IMR-90 (cell line): ENCODE measurements around the gene LYPD6B. TPM values are rescaled to one million over a fixed set of nuclear protein-coding genes. Genes with fewer than 3 reads are reported as not detected.

Source experiments
- ATAC-seq: fragments of 200-7000 bp; cut with Tn5 transposase; 2 replicates; pipeline ENCODE4 v1.9.1; 2020; ENCODE audit warnings: low read depth, mild to moderate bottlenecking, moderate library complexity
- BruUV-seq: library from RNA; stranded (reverse); fragments of 400-500 nt; replicated peaks from 2 replicates; lab custom pipeline; 2021; lab: Mats Ljungman, UMichigan
- CTCF ChIA-PET: fragments of 300-600 bp; formaldehyde crosslinking; extraction: SDS; loops from one replicate; lab custom pipeline; 2021; ENCODE audit warnings: antibody characterized with exemption; lab: Yijun Ruan, JAX
- POLR2A ChIA-PET: fragments of 300-600 bp; sonication (Branson Sonifier 250); formaldehyde crosslinking; loops from one replicate; lab custom pipeline; 2022; ENCODE audit warnings: antibody characterized with exemption; ENCODE audit not compliant: unreplicated experiment; lab: Charles Lee
- DNase-seq: peaks from one replicate; pipeline ENCODE4 v3.0.0; 2013
- H2AFZ ChIP-seq: replicated peaks from 2 replicates; pipeline ENCODE3; 2013; ENCODE audit warnings: low read length, mild to moderate bottlenecking; ENCODE audit not compliant: poor library complexity
- H2AK5ac ChIP-seq: 2 replicates; pipeline ENCODE4 v1.6.1; 2013; ENCODE audit warnings: low read depth, low read length, inconsistent platforms
- H2AK9ac ChIP-seq: replicated peaks from 2 replicates; pipeline ENCODE3; 2013; ENCODE audit warnings: mild to moderate bottlenecking, low read depth, low read length, moderate library complexity; ENCODE audit not compliant: poor library complexity
- H2BK120ac ChIP-seq: 2 replicates; pipeline ENCODE4 v1.6.1; 2013; ENCODE audit warnings: low read depth, low read length, inconsistent platforms
- H2BK15ac ChIP-seq: 3 replicates; pipeline ENCODE4 v1.6.1; 2013; ENCODE audit warnings: low read depth, low read length, inconsistent platforms
- H2BK20ac ChIP-seq: 2 replicates; pipeline ENCODE4 v1.6.1; 2013; ENCODE audit warnings: low read depth, mild to moderate bottlenecking, inconsistent platforms, low read length, moderate library complexity
- H2BK5ac ChIP-seq: 2 replicates; pipeline ENCODE4 v1.6.1; 2013; ENCODE audit warnings: mild to moderate bottlenecking, low read depth, low read length, inconsistent platforms; ENCODE audit not compliant: poor library complexity, severe bottlenecking
- H3K14ac ChIP-seq: replicated peaks from 2 replicates; pipeline ENCODE4 v1.6.1; 2013; ENCODE audit warnings: low read depth, low read length, inconsistent platforms
- H3K18ac ChIP-seq: 2 replicates; pipeline ENCODE4 v1.6.1; 2013; ENCODE audit warnings: low read depth, low read length, control low read depth
- H3K23ac ChIP-seq: 2 replicates; pipeline ENCODE4 v1.6.1; 2013; ENCODE audit warnings: low read depth, low read length, inconsistent platforms
- H3K27ac ChIP-seq: 2 replicates; pipeline ENCODE4 v1.5.1; 2013; ENCODE audit warnings: mild to moderate bottlenecking, control low read depth, low read length; ENCODE audit not compliant: insufficient read depth
- H3K27me3 ChIP-seq: 2 replicates; pipeline ENCODE4 v1.6.1; 2013; ENCODE audit warnings: low read length; ENCODE audit not compliant: control insufficient read depth, insufficient read depth
- H3K36me3 ChIP-seq: 2 replicates; pipeline ENCODE4 v1.6.1; 2013; ENCODE audit warnings: low read length, mixed read lengths; ENCODE audit not compliant: control insufficient read depth, insufficient read depth
- H3K4ac ChIP-seq: 2 replicates; pipeline ENCODE4 v1.6.1; 2013; ENCODE audit warnings: low read depth, low read length, inconsistent platforms
- H3K4me1 ChIP-seq: 2 replicates; pipeline ENCODE4 v1.6.1; 2013; ENCODE audit warnings: low read length, mixed read lengths; ENCODE audit not compliant: control insufficient read depth, insufficient read depth
- H3K4me2 ChIP-seq: 2 replicates; pipeline ENCODE4 v1.6.1; 2013; ENCODE audit warnings: low read depth, mild to moderate bottlenecking, control low read depth, low read length, moderate library complexity
- H3K4me3 ChIP-seq: 2 replicates; pipeline ENCODE4 v1.5.1; 2013; ENCODE audit warnings: low read depth, mild to moderate bottlenecking, control low read depth, low read length, moderate library complexity; ENCODE audit not compliant: insufficient read depth
- H3K56ac ChIP-seq: 2 replicates; pipeline ENCODE4 v1.6.1; 2013; ENCODE audit warnings: low read length, inconsistent platforms; ENCODE audit not compliant: insufficient read depth; ENCODE audit errors: extremely low read depth
- H3K79me1 ChIP-seq, 2 experiments: 2 replicates each; pipeline ENCODE4 v1.6.1; 2013; ENCODE audit warnings: low read length in 2 of 2, inconsistent platforms in 1 of 2, low read depth in 1 of 2
- H3K9ac ChIP-seq: 2 replicates; pipeline ENCODE4 v1.6.1; 2013; ENCODE audit warnings: low read depth, low read length, control low read depth
- H3K9me1 ChIP-seq: 2 replicates; pipeline ENCODE4 v1.6.1; 2013; ENCODE audit warnings: low read length, inconsistent platforms; ENCODE audit not compliant: insufficient read depth
- H3K9me3 ChIP-seq: 2 replicates; pipeline ENCODE4 v1.6.1; 2013; ENCODE audit warnings: low read length; ENCODE audit not compliant: control insufficient read depth, insufficient read depth
- H4K20me1 ChIP-seq: 2 replicates; pipeline ENCODE4 v1.6.1; 2013; ENCODE audit warnings: low read length, inconsistent platforms; ENCODE audit not compliant: insufficient read depth
- H4K5ac ChIP-seq: 2 replicates; pipeline ENCODE4 v1.6.1; 2013; ENCODE audit warnings: mild to moderate bottlenecking, low read depth, low read length, control low read depth
- H4K8ac ChIP-seq, 2 experiments: 2 replicates each; pipeline ENCODE4 v1.6.1; 2013; ENCODE audit warnings: low read depth in 2 of 2, low read length in 2 of 2, control low read depth in 1 of 2, inconsistent platforms in 1 of 2
- H4K91ac ChIP-seq: 2 replicates; pipeline ENCODE4 v1.6.1; 2013; ENCODE audit warnings: low read depth, low read length, inconsistent platforms; ENCODE audit not compliant: insufficient read depth
- BHLHE40 ChIP-seq: fragments of 150-350 bp; IDR thresholded peaks from 2 replicates; pipeline ENCODE4 v1.6.1; 2016; ENCODE audit warnings: mild to moderate bottlenecking, low read depth, low read length
- CEBPB ChIP-seq: IDR thresholded peaks from 2 replicates; pipeline ENCODE4 v1.6.1; 2012; ENCODE audit warnings: low read depth, low read length, improper control_type of control experiment
- CHD1 ChIP-seq: IDR thresholded peaks from 2 replicates; pipeline ENCODE4 v1.6.1; 2012; ENCODE audit warnings: low read depth, low read length, improper control_type of control experiment
- FOS ChIP-seq: fragments of 150-350 bp; IDR thresholded peaks from 2 replicates; pipeline ENCODE4 v1.6.1; 2016; ENCODE audit warnings: low read depth, low read length
- MAFK ChIP-seq: IDR thresholded peaks from 2 replicates; pipeline ENCODE4 v1.6.1; 2012; ENCODE audit warnings: low read depth, low read length, improper control_type of control experiment
- MAZ ChIP-seq: IDR thresholded peaks from 2 replicates; pipeline ENCODE4 v1.6.1; 2012; ENCODE audit warnings: low read depth, mild to moderate bottlenecking, low read length, improper control_type of control experiment, moderate library complexity, borderline replicate concordance
- MXI1 ChIP-seq: IDR thresholded peaks from 2 replicates; pipeline ENCODE4 v1.6.1; 2012; ENCODE audit warnings: low read depth, mild to moderate bottlenecking, low read length, moderate library complexity, borderline replicate concordance
- NFE2L2 ChIP-seq: fragments of 150-350 bp; IDR thresholded peaks from 2 replicates; pipeline ENCODE4 v1.6.1; 2016; ENCODE audit warnings: low read depth, mild to moderate bottlenecking, low read length
- RAD21 ChIP-seq: IDR thresholded peaks from 2 replicates; pipeline ENCODE4 v1.6.1; 2012; ENCODE audit warnings: low read length, improper control_type of control experiment
- RFX5 ChIP-seq: IDR thresholded peaks from 2 replicates; pipeline ENCODE4 v1.8.0; 2012; ENCODE audit warnings: low read depth, mild to moderate bottlenecking, low read length, moderate library complexity
- SMC3 ChIP-seq: fragments of 150-350 bp; IDR thresholded peaks from 2 replicates; pipeline ENCODE4 v1.6.1; 2016; ENCODE audit warnings: low read depth, mild to moderate bottlenecking, antibody characterized with exemption, low read length, moderate library complexity
- WGBS, 2 experiments: methylation state at CpG; one replicate each; pipeline versions ENCODE4 v1.1.5 to v1.1.7; 2013; ENCODE audit warnings: missing lambda C conversion rate in 2 of 2; ENCODE audit not compliant: insufficient read length in 1 of 2; ENCODE audit errors: extremely low coverage in 2 of 2; 5-methylcytosine and 5-hydroxymethylcytosine counted together
- dilution Hi-C: fragments of 300-500 bp; cut with HindIII; formaldehyde crosslinking; loops from one replicate; pipeline ENCODE4 v1.14.3; 2018; ENCODE audit warnings: low sequenced_read_pairs; ENCODE audit not compliant: unreplicated experiment
- in situ Hi-C: fragments of 300-500 bp; cut with MboI; formaldehyde crosslinking; loops from 3 replicates; pipeline ENCODE4 v1.14.3; 2019; ENCODE audit warnings: low sequenced_read_pairs, inconsistent platforms, mixed read lengths
- intact Hi-C: fragments of 100-400 bp; cut with micrococcal nuclease; formaldehyde crosslinking; loops from 2 replicates; pipeline ENCODE4 v1.10.0; 2022
- polyA plus RNA-seq, 3 experiments: library from polyadenylated mRNA; depleted of rRNA; stranded (reverse); fragments of >200 nt; gene quantifications; 2 replicates each; pipeline ENCODE4 v1.2.3, GENCODE V29; 2012; ENCODE audit warnings: low replicate concordance in 1 of 3
- total RNA-seq: library from RNA; depleted of rRNA; stranded (reverse); fragments of >200 nt; gene quantifications from 2 replicates; pipeline ENCODE4 v1.2.3, GENCODE V29; 2012
- TF ChIP-seq, protein P1 (sequence below): conservative IDR thresholded peaks from 2 replicates; pipeline ENCODE4 v1.5.1; 2012; ENCODE audit warnings: mild to moderate bottlenecking, low read depth, low read length, improper control_type of control experiment

LYPD6B gene
- total and polyA plus RNA-seq, 2 of the 4 experiments (the other 2 are of a cell fraction), result 0.05 TPM; not detected in 1

DNA sequence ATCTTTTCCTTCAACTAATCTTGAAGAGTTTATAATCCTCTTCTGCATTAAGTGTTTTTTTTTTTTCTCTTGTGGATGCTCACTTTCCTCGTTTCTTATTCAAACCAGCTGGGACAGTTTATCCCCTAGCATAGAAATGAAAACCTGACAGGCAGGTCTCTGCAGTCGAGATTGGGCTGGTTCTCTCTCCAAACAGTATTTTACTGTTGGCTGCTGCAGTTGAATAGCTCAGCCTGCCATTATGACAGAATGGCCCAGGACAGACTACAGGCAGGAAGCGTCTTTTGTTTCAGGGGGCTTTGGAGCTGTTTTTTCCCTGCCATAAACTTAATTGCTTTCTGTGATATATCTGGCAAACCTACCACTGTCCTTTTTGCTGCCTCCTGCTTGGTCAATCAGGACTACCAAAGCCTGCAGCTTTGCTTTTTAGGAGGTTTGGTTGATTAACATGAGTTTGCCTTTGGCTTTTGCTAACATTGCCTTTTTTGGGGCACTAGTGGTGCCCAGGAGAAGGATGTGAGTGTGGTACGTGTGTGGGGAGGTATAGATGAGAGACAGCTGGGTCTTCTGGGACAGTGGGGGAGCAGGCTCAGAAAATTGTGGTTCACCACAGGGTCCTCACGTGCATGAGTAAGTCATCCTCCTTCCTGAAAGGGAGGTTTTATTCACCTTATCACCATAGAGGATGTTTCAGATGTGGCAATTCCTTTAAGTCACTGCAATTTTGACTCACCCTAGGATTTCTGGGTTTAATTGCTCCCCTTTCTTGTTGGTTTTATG is 128.7 kb downstream of the LYPD6B start:
- Histone ChIP-seq H2AK9ac (no peak overlapping the region), H3K4me2 (no peak overlapping the region), H3K4me1 (no peaks in the 10 kb centered on the region), H2BK15ac (no peak overlapping the region), H3K4me3 (no peak overlapping the region), H3K27ac (no peak overlapping the region), H3K9ac (no peak overlapping the region), H3K23ac (no peak overlapping the region), H4K91ac (no peak overlapping the region), H3K18ac (no peak overlapping the region), H3K9me3 (no peaks in the 10 kb centered on the region), H3K36me3 (no peaks in the 10 kb centered on the region), H3K27me3 (no peaks in the 10 kb centered on the region), H2BK5ac (no peak overlapping the region), H2BK20ac (no peak overlapping the region), H2AFZ (no peak overlapping the region), H3K79me1 (no peaks in the 10 kb centered on the region), H4K5ac (no peak overlapping the region), H2BK120ac (no peak overlapping the region), H3K4ac (no peak overlapping the region), H2AK5ac (no peak overlapping the region), H3K56ac (no peak overlapping the region), H3K14ac (no peak overlapping the region), H4K20me1 (no peaks in the 10 kb centered on the region), H4K8ac (no peak overlapping the region), H3K9me1 (no peaks in the 10 kb centered on the region)
- WGBS, 2 experiments, result 0% methylated on average over 1 of the region's 5 CpGs; no CpG with 5 or more reads in 1 of the 2 experiments
- DNase-seq, result no peak
- intact Hi-C loops (no loop called here), in situ Hi-C loops (no loop called here), dilution Hi-C loops (no loop called here)
- no peak for ATAC-seq
- BruUV-seq, result no TSS peak
- ChIA-PET CTCF (no interaction called here), POLR2A (no interaction called here)
- TF ChIP-seq MAFK (no peak), MXI1 (no peak), FOS (no peak), CHD1 (no peak), CEBPB (no peak), RFX5 (no peak), SMC3 (no peak), NFE2L2 (no peak), RAD21 (no peak), MAZ (no peak), BHLHE40 (no peak)
- TF ChIP-seq, protein P1, sequence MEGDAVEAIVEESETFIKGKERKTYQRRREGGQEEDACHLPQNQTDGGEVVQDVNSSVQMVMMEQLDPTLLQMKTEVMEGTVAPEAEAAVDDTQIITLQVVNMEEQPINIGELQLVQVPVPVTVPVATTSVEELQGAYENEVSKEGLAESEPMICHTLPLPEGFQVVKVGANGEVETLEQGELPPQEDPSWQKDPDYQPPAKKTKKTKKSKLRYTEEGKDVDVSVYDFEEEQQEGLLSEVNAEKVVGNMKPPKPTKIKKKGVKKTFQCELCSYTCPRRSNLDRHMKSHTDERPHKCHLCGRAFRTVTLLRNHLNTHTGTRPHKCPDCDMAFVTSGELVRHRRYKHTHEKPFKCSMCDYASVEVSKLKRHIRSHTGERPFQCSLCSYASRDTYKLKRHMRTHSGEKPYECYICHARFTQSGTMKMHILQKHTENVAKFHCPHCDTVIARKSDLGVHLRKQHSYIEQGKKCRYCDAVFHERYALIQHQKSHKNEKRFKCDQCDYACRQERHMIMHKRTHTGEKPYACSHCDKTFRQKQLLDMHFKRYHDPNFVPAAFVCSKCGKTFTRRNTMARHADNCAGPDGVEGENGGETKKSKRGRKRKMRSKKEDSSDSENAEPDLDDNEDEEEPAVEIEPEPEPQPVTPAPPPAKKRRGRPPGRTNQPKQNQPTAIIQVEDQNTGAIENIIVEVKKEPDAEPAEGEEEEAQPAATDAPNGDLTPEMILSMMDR, result no peak
